Breast epithelium (tissue), 4 donors: ENCODE measurements around the gene NWD2. TPM values are rescaled to one million over a fixed set of nuclear protein-coding genes. Genes with fewer than 3 reads are reported as not detected.
"Not testable (repeated sequence)": the region's sequence is repeated elsewhere in the genome, so short reads cannot be mapped to it uniquely, and the experiment has no call there.

Source experiments
- DNase-seq, 2 donors: peaks; one replicate each; pipeline ENCODE4 v3.0.0-alpha.2; 2019; ENCODE audit warnings: low spot score in 2 of 2
- H3K27ac ChIP-seq, 2 donors: fragments of 200-600 bp; sonication (generic) in 1 of 2; one replicate each; pipeline ENCODE4 v1.5.1; 2016 to 2019; ENCODE audit warnings: mild to moderate bottlenecking in 1 of 2
- H3K27me3 ChIP-seq, 2 donors: fragments of 200-600 bp; sonication (generic) in 1 of 2; one replicate each; pipeline versions ENCODE4 v1.5.1 to v1.6.0; 2017 to 2019; ENCODE audit warnings: control low read depth in 1 of 2, mild to moderate bottlenecking in 1 of 2
- H3K36me3 ChIP-seq: fragments of 200-600 bp; one replicate; pipeline ENCODE4 v1.5.1; 2019
- H3K4me1 ChIP-seq, 2 donors: fragments of 200-600 bp; sonication (generic); one replicate each; pipeline ENCODE4 v1.5.1; 2016 to 2019; ENCODE audit warnings: control low read depth in 1 of 2
- H3K4me3 ChIP-seq, 3 donors: fragments of 200-600 bp; sonication (generic); 1 replicate in 2 of 3; 2 replicates in 1 of 3; pipeline ENCODE4 v1.5.1; 2016 to 2019; ENCODE audit warnings: mild to moderate bottlenecking in 3 of 3, moderate library complexity in 2 of 3
- H3K9me3 ChIP-seq, 2 donors: fragments of 200-600 bp; sonication (generic) in 1 of 2; one replicate each; pipeline ENCODE4 v1.5.1; 2016 to 2019; ENCODE audit warnings: control low read depth in 1 of 2
- POLR2A ChIP-seq: fragments of 450-650 bp; IDR thresholded peaks from one replicate; pipeline ENCODE4 v1.6.1; 2016; ENCODE audit warnings: antibody characterized with exemption, mild to moderate bottlenecking, moderate library complexity
- POLR2AphosphoS5 ChIP-seq, 3 donors: sonication (generic); formaldehyde crosslinking; IDR thresholded peaks; one replicate each; pipeline ENCODE4 v1.6.1; 2017; ENCODE audit warnings: antibody characterized with exemption in 3 of 3
- intact Hi-C: fragments of 100-400 bp; cut with DNase I; formaldehyde crosslinking; loops from one replicate; pipeline ENCODE4 v1.15.1; 2023; ENCODE audit warnings: low total_unique reads
- total RNA-seq, 3 donors: library from RNA; depleted of rRNA; stranded (reverse); fragments of >200 nt; gene quantifications; one replicate each; pipeline ENCODE4 v1.1.0, GENCODE V29; 2016
- TF ChIP-seq, protein P1 (sequence below), 3 donors: fragments of 450-650 bp; IDR thresholded peaks; one replicate each; pipeline ENCODE4 v1.5.1; 2016 to 2017; ENCODE audit warnings: antibody characterized with exemption in 3 of 3, mild to moderate bottlenecking in 3 of 3, moderate library complexity in 3 of 3

Gene NWD2
- total RNA-seq, 3 donors from 2014 or later: 0.48 to 2.2 (median 0.66) TPM

DNA sequence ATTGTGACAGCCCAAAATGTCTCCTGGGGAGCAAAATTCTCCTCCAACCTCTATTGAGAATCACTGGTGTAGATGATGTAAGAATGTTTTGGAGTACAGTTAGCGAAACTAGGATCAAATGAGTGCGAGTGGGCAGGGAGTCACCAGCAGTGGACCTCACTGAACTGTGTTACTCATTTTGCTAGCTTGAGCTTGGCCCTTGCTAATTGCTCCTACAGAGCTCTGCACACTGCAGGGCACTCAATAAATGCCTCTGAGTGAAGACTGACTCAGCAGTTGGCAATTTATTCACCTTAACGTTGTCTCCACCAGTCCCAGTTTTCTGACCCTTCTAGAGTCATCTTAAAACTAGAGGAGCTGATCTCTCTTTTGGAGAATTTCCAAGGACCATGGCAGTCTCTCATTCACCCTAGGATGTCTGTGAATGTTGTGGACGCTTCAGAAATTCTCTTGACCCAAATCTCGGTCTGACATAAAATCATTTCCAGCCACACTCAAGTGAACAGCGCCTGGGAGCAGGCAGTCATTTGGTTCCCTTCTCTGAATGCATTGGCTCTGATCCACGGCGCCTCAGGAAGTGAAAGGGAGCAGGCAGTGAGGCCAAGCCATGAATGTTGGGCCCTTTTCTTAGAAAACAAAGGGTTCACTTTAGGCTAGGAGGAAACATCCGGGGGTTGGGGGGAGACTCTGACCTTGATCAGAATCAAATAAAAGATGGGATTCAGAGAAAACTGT is 148.1 kb downstream of the NWD2 start:
- DNase-seq: no peak
- intact Hi-C loops: no loop called here

DNA sequence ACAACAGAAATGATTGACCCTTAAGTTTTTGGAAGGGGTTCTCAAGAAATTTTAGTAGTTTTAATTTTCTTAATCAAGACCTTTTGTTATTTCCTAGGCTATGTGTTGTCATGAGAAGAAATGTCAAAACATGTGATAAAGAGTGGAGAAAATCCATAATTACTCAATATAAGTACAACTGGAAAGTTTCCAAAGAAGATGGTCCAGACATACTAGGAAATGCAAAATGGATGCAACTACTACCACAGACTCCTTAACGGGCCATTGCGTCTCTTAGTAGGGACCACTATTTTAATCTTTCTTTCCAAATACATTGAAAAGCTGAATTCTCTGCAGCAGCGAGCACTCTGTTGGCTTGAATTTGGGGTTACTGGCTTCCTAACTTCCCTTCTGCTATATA is 148.8 kb downstream of the NWD2 start:
- TF ChIP-seq POLR2A: no peak
- TF ChIP-seq, protein P1, sequence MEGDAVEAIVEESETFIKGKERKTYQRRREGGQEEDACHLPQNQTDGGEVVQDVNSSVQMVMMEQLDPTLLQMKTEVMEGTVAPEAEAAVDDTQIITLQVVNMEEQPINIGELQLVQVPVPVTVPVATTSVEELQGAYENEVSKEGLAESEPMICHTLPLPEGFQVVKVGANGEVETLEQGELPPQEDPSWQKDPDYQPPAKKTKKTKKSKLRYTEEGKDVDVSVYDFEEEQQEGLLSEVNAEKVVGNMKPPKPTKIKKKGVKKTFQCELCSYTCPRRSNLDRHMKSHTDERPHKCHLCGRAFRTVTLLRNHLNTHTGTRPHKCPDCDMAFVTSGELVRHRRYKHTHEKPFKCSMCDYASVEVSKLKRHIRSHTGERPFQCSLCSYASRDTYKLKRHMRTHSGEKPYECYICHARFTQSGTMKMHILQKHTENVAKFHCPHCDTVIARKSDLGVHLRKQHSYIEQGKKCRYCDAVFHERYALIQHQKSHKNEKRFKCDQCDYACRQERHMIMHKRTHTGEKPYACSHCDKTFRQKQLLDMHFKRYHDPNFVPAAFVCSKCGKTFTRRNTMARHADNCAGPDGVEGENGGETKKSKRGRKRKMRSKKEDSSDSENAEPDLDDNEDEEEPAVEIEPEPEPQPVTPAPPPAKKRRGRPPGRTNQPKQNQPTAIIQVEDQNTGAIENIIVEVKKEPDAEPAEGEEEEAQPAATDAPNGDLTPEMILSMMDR (IDR thresholded peaks at IDR 0.05): no peak
- TF ChIP-seq POLR2AphosphoS5 (IDR thresholded peaks at IDR 0.05): no peak

More for the DNA sequence above, 148.1 kb downstream of the NWD2 start:
- no peaks in the 10 kb centered on the region for H3K9me3 ChIP-seq
- H3K27me3 ChIP-seq: no peaks in the 10 kb centered on the region
- TF ChIP-seq POLR2AphosphoS5 (IDR thresholded peaks at IDR 0.05) (no peak), POLR2A (no peak)
- TF ChIP-seq, protein P1 (IDR thresholded peaks at IDR 0.05): no peak
- no peaks in the 10 kb centered on the region for H3K4me1 ChIP-seq
- H3K4me3 ChIP-seq: no peak overlapping the region
- H3K27ac ChIP-seq: no peak overlapping the region
- no peaks in the 10 kb centered on the region for H3K36me3 ChIP-seq

DNA sequence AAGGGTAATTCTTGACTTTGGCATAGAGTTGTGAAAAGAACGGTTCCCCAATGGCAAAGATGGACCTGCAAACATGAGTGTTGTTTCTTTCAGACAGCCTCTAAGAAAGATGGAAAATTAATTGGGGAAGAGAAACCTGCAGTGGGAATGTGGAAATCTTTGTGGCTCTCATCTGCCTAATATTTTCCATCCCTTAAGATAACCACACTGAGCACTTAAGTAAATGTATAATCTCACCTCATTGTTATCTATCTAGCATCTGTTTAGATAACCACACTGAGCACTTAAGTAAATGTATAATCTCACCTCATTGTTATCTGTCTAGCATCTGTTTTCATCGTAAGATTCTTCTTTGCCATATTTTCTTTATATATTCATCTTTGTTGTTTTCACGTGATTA is 149.3 kb downstream of the NWD2 start:
- H3K27me3 ChIP-seq: no peaks in the 10 kb centered on the region
- H3K9me3 ChIP-seq: no peaks in the 10 kb centered on the region
- TF ChIP-seq POLR2A: no peak
- H3K36me3 ChIP-seq: no peaks in the 10 kb centered on the region
- H3K4me1 ChIP-seq: no peaks in the 10 kb centered on the region
- no peak overlapping the region for H3K27ac ChIP-seq
- intact Hi-C loops: no loop called here
- no peak overlapping the region for H3K4me3 ChIP-seq
- DNase-seq: no peak

More for the DNA sequence above, 148.8 kb downstream of the NWD2 start:
- Histone ChIP-seq H3K27ac (no peak overlapping the region), H3K4me1 (no peaks in the 10 kb centered on the region), H3K27me3 (no peaks in the 10 kb centered on the region), H3K4me3 (no peak overlapping the region), H3K36me3 (no peaks in the 10 kb centered on the region), H3K9me3 (no peaks in the 10 kb centered on the region)
- intact Hi-C loops: no loop called here
- no peak for DNase-seq

DNA sequence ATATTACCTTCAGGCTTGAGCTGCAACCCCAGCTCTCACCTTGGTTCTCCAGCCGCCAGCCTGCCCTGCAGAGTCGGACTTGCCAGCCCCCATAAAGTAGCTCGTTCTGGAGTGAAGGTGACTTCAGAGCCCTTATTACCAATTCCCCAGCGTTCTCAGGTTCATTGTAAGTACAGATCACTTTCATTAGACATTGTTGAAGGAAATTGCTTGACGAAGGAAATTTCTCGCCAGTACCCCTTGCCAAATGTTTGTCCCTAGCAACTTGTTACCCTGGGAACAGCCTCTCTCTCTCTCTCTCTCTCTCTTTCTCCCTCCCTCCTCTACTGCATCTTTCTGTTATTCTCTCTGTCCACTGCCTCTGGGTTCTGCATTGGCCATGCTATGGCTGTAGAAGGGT is 153.0 kb downstream of the NWD2 start:
- no peak for DNase-seq
- Histone ChIP-seq H3K4me3 (no peak overlapping the region), H3K9me3 (no peaks in the 10 kb centered on the region), H3K36me3 (no peaks in the 10 kb centered on the region), H3K4me1 (no peaks in the 10 kb centered on the region), H3K27me3 (no peaks in the 10 kb centered on the region), H3K27ac (no peak overlapping the region)
- TF ChIP-seq, protein P1 (IDR thresholded peaks at IDR 0.05): no peak
- TF ChIP-seq POLR2AphosphoS5 (IDR thresholded peaks at IDR 0.05) (no peak), POLR2A (no peak)
- intact Hi-C loops: no loop called here

DNA sequence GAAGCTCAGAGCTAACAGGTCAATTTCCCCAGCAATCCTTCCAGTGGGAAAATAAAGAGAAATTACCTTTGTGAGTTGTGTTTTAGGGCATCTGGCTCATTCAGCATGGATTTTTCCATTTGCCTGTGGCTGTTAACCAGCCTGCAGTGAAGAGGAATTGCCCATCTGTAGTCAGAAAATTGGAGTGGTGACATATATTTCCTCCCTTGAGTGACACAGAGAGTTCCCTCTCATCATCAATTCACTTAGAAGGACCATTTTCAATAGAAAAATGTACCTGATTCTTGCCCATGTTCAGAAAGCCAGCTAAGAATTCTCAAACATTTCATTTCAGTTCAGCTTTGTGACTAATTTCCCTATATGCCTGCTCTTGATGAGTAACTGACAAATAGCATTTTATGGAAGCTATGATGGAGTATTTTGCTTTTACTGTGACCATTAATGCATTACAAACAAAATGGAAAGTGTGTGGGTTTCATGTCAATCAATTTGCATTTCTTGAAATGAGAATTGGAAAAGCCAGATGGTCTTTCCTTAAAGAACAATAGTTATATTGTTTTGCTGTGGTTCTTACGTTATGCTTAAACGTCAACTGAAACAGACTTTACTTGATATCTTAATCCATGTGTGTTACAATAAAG is 155.8 kb downstream of the NWD2 start:
- no peak for DNase-seq
- intact Hi-C loops: loop anchor here (5.0 kb wide), 1 partner anchor 437 kb away; no protein-coding TSS in a partner anchor
- Histone ChIP-seq H3K9me3 (no peaks in the 10 kb centered on the region), H3K4me1 (no peaks in the 10 kb centered on the region), H3K27ac (no peak overlapping the region), H3K27me3 (no peaks in the 10 kb centered on the region), H3K4me3 (no peak overlapping the region), H3K36me3 (no peaks in the 10 kb centered on the region)
- no peak for TF ChIP-seq POLR2AphosphoS5 (IDR thresholded peaks at IDR 0.05)
- TF ChIP-seq POLR2A: no peak
- TF ChIP-seq, protein P1 (IDR thresholded peaks at IDR 0.05): no peak

DNA sequence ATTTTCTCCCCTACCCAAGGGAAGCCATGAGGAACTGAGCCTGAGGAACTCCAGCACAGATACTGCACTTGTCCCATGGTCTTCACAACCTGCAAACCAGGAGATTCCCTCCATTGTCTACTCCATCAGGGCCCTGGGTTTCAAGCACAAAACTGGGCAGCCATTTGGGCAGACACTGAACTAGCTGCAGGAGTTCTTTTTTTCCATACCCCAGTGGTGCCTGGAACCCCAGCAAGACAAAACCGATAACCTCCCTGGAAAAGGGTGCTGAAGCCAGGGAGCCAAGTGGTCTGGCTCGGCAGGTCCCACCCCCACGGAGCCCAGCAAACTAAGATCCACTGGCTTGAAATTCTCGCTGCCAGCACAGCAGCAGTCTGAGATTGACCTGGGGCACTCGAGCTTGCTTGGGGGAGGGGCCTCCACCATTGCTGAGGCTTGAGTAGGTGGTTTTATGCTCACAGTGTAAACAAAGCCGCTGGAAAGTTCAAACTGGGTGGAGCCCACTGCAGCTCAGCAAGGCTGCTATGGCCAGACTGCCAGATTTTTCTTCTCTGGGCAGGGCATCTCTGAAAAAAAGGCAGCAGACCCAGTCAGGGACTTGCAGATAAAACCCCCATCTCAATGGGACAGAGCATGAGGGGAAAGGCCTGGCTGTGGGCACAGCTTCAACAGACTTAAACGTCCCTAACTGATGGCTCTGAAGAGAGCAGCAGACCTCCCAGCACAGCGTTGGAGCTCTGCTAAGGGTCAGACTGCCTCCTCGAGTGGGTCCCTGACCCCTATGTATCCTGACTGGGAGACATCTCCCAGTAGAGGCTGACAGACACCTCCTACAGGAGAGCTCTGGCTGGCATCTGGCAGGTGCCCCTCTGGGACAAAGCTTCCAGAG is 163.6 kb downstream of the NWD2 start:
- H3K27ac ChIP-seq, intact Hi-C loops, H3K4me1 ChIP-seq, DNase-seq, H3K4me3 ChIP-seq, H3K27me3 ChIP-seq, H3K9me3 ChIP-seq, H3K36me3 ChIP-seq: not testable (repeated sequence)

DNA sequence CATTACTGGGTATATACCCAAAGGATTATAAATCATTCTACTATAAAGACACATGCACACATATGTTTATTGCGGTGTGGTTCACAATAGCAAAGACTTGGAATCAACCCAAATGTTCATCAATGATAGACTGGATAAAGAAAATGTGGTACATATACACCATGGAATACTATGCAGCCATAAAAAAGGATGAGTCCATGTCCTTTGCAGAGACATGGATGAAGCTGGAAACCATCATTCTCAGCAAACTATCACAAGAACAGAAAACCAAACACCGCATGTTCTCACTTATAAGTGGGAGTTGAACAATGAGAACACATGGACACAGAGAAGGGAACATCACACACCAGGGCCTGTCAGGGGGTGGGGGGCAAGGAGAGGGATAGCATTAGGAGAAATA is 169.1 kb downstream of the NWD2 start:
- H3K4me1 ChIP-seq, H3K4me3 ChIP-seq, H3K9me3 ChIP-seq, H3K27ac ChIP-seq, H3K27me3 ChIP-seq, DNase-seq, H3K36me3 ChIP-seq, intact Hi-C loops: not testable (repeated sequence)
